HG03066 (cell line): ENCODE data around the gene ZNF619.

ENCODE experiments used
- ATAC-seq: cut with Tn5 transposase; IDR thresholded peaks from one replicate; pipeline ENCODE4 v1.9.1; 2021; ENCODE audit warnings: low read depth; ENCODE audit not compliant: unreplicated experiment

ZNF619 gene

GRCh38 chr3:40524568-40525285 is 47.8 kb downstream of the ZNF619 start, which contains the start of gene ZNF621:
Gene ZNF621 (plus strand): TSS chr3:40524960. CDS start chr3:40525841, 881 bp downstream.
- ATAC-seq = peak; percentile 97

- no peak for ATAC-seq
These were observed 51.5 kb downstream of the ZNF619 start for GRCh38 chr3:40528426-40528825.

GRCh38 chr3:40532252-40532651 is 55.3 kb downstream of the ZNF619 start:
- ATAC-seq = no peak

GRCh38 chr3:40534283-40534682 is 57.4 kb downstream of the ZNF619 start:
- no peak for ATAC-seq
